C4-2B (cell line): ENCODE results near the gene KRTAP5-6.

Source experiments
- H3K27ac ChIP-seq: fragments of 450-650 bp; 2 replicates; pipeline ENCODE4 v1.5.1; 2017
- CTCF ChIP-seq: fragments of 450-650 bp; conservative IDR thresholded peaks from 2 replicates; pipeline ENCODE4 v1.5.1; 2017; ENCODE audit warnings: mild to moderate bottlenecking
- ZFX ChIP-seq: fragments of 450-650 bp; IDR thresholded peaks from 2 replicates; pipeline ENCODE4 v1.6.1; 2017

Gene KRTAP5-6

GRCh38 chr11:1652026-1652425 is 45.0 kb upstream of the KRTAP5-6 start:
- H3K27ac ChIP-seq, result no peak overlapping the region
- TF ChIP-seq ZFX (no peak), CTCF (no peak)

- no peak for TF ChIP-seq CTCF
- TF ChIP-seq ZFX, result no peak
Observed at GRCh38 chr11:1652442-1652770, 44.6 kb upstream of the KRTAP5-6 start.

GRCh38 chr11:1652771-1653540 is 44.0 kb upstream of the KRTAP5-6 start:
- no peak overlapping the region for H3K27ac ChIP-seq

More at GRCh38 chr11:1652442-1652770, 44.6 kb upstream of the KRTAP5-6 start:
- H3K27ac ChIP-seq, result no peak overlapping the region

GRCh38 chr11:1653541-1654387 is 43.2 kb upstream of the KRTAP5-6 start:
- TF ChIP-seq CTCF (no peak), ZFX (no peak)

More at GRCh38 chr11:1652771-1653540, 44.0 kb upstream of the KRTAP5-6 start:
- no peak for TF ChIP-seq ZFX
- TF ChIP-seq CTCF, result peak; percentile 95

GRCh38 chr11:1654388-1655167 is 42.4 kb upstream of the KRTAP5-6 start:
- no peak for TF ChIP-seq ZFX
- no peak for TF ChIP-seq CTCF
- no peak overlapping the region for H3K27ac ChIP-seq

More at GRCh38 chr11:1653541-1654387, 43.2 kb upstream of the KRTAP5-6 start:
- no peak overlapping the region for H3K27ac ChIP-seq

GRCh38 chr11:1655168-1656060 is 41.6 kb upstream of the KRTAP5-6 start:
- H3K27ac ChIP-seq, result no peak overlapping the region
- TF ChIP-seq CTCF (no peak), ZFX (no peak)
